Amniotic epithelial cell (primary cell): Measurements from ENCODE around the gene CSMD2.
"Not testable (repeated sequence)": the region's sequence is repeated elsewhere in the genome, so short reads cannot be mapped to it uniquely, and the experiment has no call there.

Experiments
- DNase-seq: peaks from one replicate; pipeline ENCODE4 v3.0.0-alpha.2; 2010; ENCODE audit warnings: low read depth

CSMD2 gene

DNA sequence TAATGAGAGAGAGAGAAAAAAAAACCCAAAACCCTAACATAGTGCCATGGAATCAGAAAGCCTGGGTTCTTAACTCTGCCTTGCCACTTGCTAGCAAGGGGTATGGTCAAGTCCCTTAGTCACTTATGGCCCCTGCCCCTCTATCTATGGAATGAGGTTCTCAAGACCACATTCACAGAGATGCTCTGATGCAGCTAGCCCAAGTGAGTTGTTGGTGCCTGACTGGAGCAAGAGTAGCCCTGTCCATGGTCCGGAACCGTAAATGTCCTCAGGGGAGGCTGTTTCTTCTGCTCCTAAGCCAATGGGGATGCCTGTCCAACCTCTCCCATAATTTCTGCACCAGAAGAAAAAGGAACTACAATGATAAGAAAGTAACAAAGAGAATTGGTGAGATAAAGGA lies 56.8 kb downstream of the CSMD2 start:
- no peak for DNase-seq

- DNase-seq, result no peak
Measured at GRCh38 chr1:34101151-34101550, 63.9 kb downstream of the CSMD2 start.

GRCh38 chr1:34100332-34100731 lies 64.7 kb downstream of the CSMD2 start:
- no peak for DNase-seq

DNA sequence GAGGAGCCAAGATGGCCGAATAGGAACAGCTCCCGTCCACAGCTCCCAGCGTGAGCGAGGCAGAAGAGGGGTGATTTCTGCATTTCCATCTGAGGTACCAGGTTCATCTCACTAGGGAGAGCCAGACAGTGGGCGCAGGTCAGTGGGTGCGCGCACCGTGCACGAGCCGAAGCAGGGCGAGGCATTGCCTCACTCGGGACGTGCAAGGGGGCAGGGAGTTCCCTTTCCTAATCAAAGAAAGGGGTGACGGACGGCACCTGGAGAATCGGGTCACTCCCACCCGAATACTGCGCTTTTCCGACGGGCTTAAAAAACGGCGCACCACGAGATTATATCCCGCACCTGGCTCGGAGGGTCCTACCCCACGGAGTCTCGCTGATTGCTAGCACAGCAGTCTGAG lies 72.6 kb downstream of the CSMD2 start:
- not testable (repeated sequence) for DNase-seq

GRCh38 chr1:34089731-34090130 lies 75.3 kb downstream of the CSMD2 start:
- no peak for DNase-seq

DNA sequence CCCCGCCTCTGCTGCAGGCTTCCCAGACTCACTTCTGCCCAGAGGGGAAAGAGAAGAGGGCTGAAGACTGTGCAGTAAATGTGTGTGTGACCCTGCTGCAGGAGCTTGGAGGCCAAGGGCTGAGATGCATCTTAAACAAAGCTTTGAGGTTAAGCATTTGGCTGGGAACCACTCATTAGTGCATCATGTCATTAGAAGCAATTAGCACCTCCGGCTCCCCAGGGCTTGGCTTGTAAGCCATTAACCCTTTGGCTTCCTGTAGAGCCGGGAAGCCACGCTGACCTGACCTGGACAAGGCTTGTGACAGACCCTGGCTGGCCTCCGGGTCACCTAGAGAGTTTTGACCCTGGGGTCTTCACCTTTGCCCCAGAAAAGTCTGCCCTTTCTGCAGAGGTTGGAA lies 77.0 kb downstream of the CSMD2 start:
- no peak for DNase-seq

DNA sequence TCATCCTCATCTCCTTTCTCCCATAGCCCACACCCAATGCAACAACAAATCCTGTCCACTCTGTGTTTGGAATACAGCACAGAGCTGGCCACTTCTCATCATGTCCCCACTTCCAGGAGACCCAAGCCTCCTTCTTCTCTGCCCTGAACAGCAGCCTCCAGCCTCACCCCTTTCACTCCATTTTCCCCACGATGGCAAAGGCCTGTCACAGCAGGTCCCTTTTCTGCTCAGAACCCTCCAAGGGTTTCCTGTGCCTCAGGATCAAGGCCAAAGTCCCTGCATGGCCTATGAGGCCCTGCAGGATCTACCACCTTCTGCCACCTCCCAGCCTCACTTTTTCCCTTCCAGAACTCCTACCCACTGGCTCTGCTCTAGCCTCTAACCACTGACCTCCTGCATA lies 78.5 kb downstream of the CSMD2 start:
- no peak for DNase-seq

DNA sequence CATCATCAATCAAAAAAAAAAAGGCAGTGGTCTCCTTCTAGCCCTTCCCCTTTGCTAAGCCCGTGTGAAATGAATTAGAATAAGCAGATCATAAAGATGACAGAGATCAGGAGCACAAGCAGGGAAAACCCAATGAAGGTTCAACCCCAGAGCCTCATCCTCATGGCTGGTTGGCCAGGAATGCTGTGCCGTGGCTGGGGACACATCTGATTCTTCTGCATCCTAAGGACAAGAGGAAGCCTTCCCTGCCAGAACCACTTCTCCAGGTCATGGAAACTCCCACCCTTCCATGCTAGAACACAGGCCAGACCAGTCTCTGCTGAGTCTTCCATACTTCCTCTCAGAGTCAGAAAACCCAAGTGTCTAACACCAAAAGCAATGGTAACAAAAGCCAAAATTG lies 81.1 kb downstream of the CSMD2 start:
- DNase-seq, result no peak

DNA sequence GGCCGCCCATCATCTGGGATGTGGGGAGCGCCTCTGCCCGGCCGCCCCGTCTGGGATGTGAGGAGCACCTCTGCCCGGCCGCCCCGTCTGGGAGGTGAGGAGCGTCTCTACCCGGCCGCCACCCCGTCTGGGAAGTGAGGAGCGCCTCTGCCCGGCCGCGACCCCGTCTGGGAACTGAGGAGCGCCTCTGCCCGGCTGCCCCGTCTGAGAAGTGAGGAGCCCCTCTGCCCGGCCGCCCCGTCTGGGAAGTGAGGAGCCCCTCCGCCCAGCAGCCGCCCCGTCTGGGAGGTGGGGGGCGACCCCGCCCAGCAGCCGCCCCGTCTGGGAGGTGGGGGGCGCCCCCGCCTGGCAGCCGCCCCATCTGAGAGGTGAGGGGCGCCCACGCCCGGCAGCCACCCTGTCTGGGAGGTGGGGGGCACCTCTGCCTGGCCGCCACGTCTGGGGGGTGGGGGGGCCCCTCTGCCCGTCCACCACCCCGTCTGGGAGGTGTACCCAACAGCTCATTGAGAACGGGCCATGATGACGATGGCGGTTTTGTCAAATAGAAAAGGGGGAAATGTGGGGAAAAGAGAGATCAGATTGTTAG lies 82.9 kb downstream of the CSMD2 start:
- DNase-seq, result not testable (repeated sequence)

DNA sequence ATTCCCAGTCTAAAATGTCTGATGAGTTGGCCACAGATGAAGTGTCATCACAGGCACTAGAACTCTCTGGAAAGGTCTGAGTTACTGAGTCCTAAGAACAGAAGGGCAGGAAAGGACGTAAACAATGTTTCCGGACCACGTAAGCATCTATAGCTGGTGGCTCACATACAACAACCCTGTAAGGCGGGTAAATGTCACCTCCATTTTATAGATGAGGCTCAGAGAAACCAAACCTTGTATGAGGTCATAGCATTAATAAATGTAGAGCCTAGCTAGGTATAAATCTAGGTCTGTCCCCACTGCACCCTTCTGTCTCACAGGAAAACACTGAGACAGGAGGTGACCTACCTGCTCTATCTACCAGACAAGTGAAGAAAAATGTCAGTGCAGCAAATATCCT lies 86.6 kb downstream of the CSMD2 start:
- DNase-seq, result no peak

DNA sequence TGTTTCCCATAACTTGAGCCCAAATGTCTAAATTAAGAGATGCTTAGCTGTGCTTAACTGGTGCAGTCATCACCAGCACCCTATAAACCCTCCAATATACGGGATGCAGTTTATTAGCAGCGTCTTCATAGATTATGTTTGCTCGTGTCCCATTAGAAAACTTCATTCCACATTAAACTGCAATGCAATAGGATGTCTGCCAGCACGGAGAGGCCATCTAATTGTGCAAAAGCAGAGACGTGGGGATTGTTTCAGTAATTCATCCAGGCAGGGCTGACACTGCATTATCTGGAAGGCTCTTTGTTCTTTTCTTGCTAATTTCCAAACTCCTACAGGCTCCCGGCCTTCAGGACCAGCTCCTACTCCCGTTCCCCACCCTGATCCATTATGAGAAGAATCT lies 89.5 kb downstream of the CSMD2 start:
- DNase-seq, result no peak

- DNase-seq, result no peak
Measured at GRCh38 chr1:34073028-34073695, 91.9 kb downstream of the CSMD2 start.

DNA sequence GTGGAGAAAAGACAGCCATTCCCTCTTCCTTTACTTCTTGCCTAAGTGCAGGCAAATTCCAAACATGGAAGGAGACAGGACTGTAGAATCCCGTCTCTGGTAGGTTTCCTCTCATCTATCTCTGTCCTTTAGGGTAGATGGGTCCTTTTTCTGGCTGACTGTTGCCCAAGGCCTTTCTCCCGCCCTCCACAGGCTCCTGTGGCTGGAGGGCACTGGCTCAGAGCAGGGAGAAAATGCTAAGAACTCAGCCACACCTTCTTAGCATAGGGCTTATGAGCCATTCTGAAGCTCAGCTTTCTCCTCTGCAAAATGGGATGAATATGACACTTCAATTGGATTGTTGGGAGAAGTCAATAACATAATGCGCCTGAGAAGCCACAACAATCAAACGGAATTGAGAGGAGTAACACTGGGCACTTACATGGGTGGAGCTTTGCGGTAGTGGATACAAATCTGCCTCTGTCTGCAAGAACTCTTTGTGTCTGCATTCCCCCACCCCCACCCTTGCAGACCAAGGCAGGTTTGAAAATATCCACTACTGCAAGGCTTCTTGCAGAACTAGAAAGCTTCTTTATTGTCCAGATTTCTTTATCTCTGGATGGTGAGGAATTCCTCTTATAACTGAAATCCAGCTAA lies 94.7 kb downstream of the CSMD2 start:
- DNase-seq, result no peak

- peak; percentile 3 for DNase-seq
Measured at GRCh38 chr1:34066981-34067603, 97.9 kb downstream of the CSMD2 start.

DNA sequence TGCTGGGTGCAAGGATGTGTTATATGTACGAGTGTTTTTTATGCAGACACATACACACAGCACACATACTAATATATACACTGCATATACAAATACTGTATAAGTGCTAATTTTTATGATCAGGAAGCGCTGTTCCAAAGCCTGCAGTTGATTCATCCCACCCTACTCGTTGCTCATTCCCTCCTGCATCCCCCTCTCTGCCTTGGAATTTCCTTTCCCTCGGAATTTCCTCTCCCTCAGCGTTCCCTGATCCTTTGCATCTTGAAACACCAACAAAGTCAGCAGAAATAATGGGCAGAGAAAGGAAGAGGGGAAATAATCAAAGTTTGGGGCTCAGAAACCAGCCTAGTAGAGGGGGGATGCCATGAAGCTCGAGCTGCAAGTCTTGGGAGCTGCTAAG lies 98.9 kb downstream of the CSMD2 start:
- DNase-seq, result no peak

DNA sequence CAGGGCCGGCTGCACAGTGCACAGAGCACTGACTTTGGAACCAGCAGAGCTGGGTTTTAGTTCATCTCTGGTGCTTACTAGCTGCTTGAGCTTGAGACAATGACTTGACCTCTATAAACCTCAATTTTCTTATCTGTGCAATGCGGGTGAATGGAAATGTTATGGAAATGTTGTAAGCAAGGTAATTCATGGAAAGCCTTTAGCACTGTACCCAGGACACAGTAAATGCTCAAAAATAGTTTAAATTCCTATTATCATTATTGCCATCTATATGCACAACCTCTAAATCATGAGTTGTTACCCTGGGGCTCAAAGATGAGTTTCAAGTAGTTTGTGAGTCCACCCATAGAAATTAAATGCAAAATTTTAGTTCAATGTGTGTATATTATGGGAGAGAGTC lies 99.5 kb downstream of the CSMD2 start:
- DNase-seq, result no peak

GRCh38 chr1:34060901-34061415 lies 104.1 kb downstream of the CSMD2 start:
- DNase-seq, result no peak

GRCh38 chr1:34060187-34060730 lies 104.8 kb downstream of the CSMD2 start:
- DNase-seq, result no peak

- DNase-seq, result no peak
Measured at GRCh38 chr1:34057347-34058130, 107.5 kb downstream of the CSMD2 start.

DNA sequence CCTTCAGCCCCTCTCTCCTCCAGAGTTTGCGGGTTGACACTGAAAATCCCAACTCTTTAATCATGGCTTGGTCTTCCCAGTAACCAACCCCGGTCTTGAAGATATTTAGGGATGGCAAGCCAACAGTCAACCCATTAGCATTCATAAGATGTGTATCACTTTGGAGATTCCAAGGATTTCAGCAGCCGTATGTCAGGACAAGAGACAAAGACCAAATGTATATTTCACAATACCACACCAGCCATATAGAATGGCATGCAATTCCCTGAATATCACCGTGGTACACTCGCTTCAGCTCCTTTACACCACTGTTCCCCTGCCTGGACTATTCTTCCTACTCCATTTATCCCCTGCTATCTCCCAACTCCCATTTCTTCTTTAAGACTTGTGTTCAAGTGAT lies 109.2 kb downstream of the CSMD2 start:
- no peak for DNase-seq

DNA sequence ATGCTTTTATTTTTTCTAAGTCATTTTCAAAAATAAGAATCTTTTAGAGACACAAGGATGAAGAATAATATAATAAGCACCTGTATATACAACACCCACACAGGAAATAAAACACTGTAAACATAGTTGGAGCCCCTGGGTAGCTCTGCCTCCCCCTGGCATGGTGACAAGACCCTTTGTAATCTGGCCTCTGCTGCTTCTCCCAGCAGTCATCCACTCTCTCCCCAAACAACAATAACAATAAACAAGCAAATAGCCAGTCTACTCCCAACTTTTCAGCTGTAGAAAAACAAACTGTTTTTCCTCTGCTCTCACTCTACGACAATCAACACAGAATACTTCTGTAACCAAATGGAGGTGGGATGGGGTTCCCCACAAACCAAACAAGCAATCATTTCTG lies 110.1 kb downstream of the CSMD2 start:
- DNase-seq, result no peak

DNA sequence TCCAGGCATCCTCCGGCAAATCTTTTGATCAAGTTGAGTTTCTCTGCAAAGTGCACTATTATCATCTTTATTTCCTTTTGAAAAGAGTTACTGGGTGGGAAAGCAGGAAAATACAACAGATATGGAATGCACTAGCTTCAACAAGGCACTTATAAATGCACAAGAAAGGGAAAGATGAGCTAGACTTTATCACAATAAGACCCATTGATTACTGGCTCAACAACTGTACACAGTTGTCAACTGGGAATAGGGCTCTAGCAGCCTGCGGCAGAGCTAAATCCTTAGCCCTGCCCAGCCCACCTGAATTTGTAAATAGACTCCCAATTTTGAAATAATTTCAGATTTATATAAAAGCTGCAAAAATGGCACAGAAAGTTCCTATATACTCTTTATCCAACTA lies 111.4 kb downstream of the CSMD2 start:
- no peak for DNase-seq
